Naive B cell (primary cell): ENCODE measurements around the gene CLCA1. TPM values are rescaled to one million over a fixed set of nuclear protein-coding genes. Genes with fewer than 3 reads are reported as not detected.
A peak's percentile ranks its signal among the peaks of the same experiment; 100 is the strongest.

Experiments
- ATAC-seq, 2 donors: fragments of 150-1000 bp; cut with Tn5 transposase; 2 replicates each; pipeline ENCODE4 v1.10.0; 2021; ENCODE audit warnings: low read depth in 2 of 2, mild to moderate bottlenecking in 2 of 2, moderate library complexity in 2 of 2
- DNase-seq: peaks from one replicate; pipeline ENCODE4 v3.0.0; 2022
- H3K27ac Mint-ChIP-seq, 6 donors: one replicate each; pipeline ENCODE4 v1.8.0; 2020 to 2022; ENCODE audit warnings: mild to moderate bottlenecking in 6 of 6, mixed read lengths in 6 of 6, moderate library complexity in 5 of 6, inconsistent platforms in 2 of 6
- H3K27me3 Mint-ChIP-seq, 3 donors: one replicate each; pipeline ENCODE4 v1.8.0; 2021 to 2022; ENCODE audit warnings: mixed read lengths in 3 of 3, mild to moderate bottlenecking in 1 of 3
- H3K36me3 Mint-ChIP-seq, 2 donors: one replicate each; pipeline ENCODE4 v1.8.0; 2020 to 2022; ENCODE audit warnings: mixed read lengths in 2 of 2, inconsistent platforms in 1 of 2, mild to moderate bottlenecking in 1 of 2
- H3K4me1 Mint-ChIP-seq, 3 donors: one replicate each; pipeline ENCODE4 v1.8.0; 2020 to 2022; ENCODE audit warnings: mixed read lengths in 3 of 3, inconsistent platforms in 1 of 3, mild to moderate bottlenecking in 1 of 3, moderate library complexity in 1 of 3
- H3K4me3 Mint-ChIP-seq, 8 donors: one replicate each; pipeline ENCODE4 v1.8.0; 2020 to 2022; ENCODE audit warnings: mild to moderate bottlenecking in 8 of 8, mixed read lengths in 8 of 8, moderate library complexity in 8 of 8, inconsistent platforms in 2 of 8
- H3K9me3 Mint-ChIP-seq, 7 donors: one replicate each; pipeline ENCODE4 v1.8.0; 2020 to 2022; ENCODE audit warnings: mixed read lengths in 7 of 7, mild to moderate bottlenecking in 5 of 7, inconsistent platforms in 2 of 7, moderate library complexity in 1 of 7
- polyA plus RNA-seq, 6 donors: library from polyadenylated mRNA; unstranded; fragments of 300-500 nt; fragmentation: Illumina TruSeq; gene quantifications; one replicate each; pipeline ENCODE4 v1.2.3, GENCODE V29; 2021; ENCODE audit warnings: low read depth in 6 of 6

The CLCA1 gene
- polyA plus RNA-seq, 6 donors from 2014 or later: not detected

- Mint-ChIP-seq H3K4me3 (no peak overlapping the region), H3K27ac (no peak overlapping the region), H3K4me1 (no peaks in the 10 kb centered on the region), H3K9me3 (peaks cover 0 to 5% (median 2%) of the 10 kb centered on the region in 7 donors), H3K27me3 (peaks cover 0 to 12% (median 0%) of the 10 kb centered on the region in 3 donors), H3K36me3 (no peaks in the 10 kb centered on the region)
- no peak for ATAC-seq
- no peak for DNase-seq
Measured at GRCh38 chr1:86521522-86521891, 52.8 kb downstream of the CLCA1 start.

GRCh38 chr1:86522240-86522639 is 53.5 kb downstream of the CLCA1 start:
- Mint-ChIP-seq H3K4me1 (no peaks in the 10 kb centered on the region), H3K36me3 (no peaks in the 10 kb centered on the region), H3K4me3 (no peak overlapping the region), H3K9me3 (peaks cover 0 to 5% (median 2%) of the 10 kb centered on the region in 7 donors), H3K27me3 (peaks cover 0 to 12% (median 0%) of the 10 kb centered on the region in 3 donors), H3K27ac (no peak overlapping the region)
- ATAC-seq (no peak), DNase-seq (no peak)

GRCh38 chr1:86523670-86524354 is 55.1 kb downstream of the CLCA1 start:
- Mint-ChIP-seq H3K36me3 (no peaks in the 10 kb centered on the region), H3K27ac (no peak overlapping the region), H3K27me3 (peaks cover 0 to 12% (median 0%) of the 10 kb centered on the region in 3 donors), H3K4me3 (no peak overlapping the region), H3K4me1 (no peaks in the 10 kb centered on the region), H3K9me3 (peaks cover 0 to 5% (median 2%) of the 10 kb centered on the region in 7 donors)
- DNase-seq: no peak
- no peak for ATAC-seq

- Mint-ChIP-seq H3K27me3 (peaks cover 0 to 12% (median 2%) of the 10 kb centered on the region in 3 donors), H3K4me1 (no peaks in the 10 kb centered on the region), H3K36me3 (no peaks in the 10 kb centered on the region), H3K4me3 (no peak overlapping the region), H3K9me3 (peaks cover 0 to 5% (median 2%) of the 10 kb centered on the region in 7 donors), H3K27ac (no peak overlapping the region)
- ATAC-seq (no peak), DNase-seq (no peak)
Measured at GRCh38 chr1:86527306-86527705, 58.6 kb downstream of the CLCA1 start.

- H3K36me3 Mint-ChIP-seq: no peaks in the 10 kb centered on the region
- peaks cover 6 to 15% (median 12%) of the 10 kb centered on the region in 3 donors for H3K27me3 Mint-ChIP-seq
- no peak overlapping the region for H3K27ac Mint-ChIP-seq
- H3K4me1 Mint-ChIP-seq: no peaks in the 10 kb centered on the region
- DNase-seq (no peak), ATAC-seq (no peak)
- H3K4me3 Mint-ChIP-seq: no peak overlapping the region
- peaks cover 0 to 3% (median 0%) of the 10 kb centered on the region in 7 donors for H3K9me3 Mint-ChIP-seq
Measured at GRCh38 chr1:86530211-86530845, 61.6 kb downstream of the CLCA1 start.

- H3K27me3 Mint-ChIP-seq: peaks cover 20 to 52% (median 25%) of the 10 kb centered on the region in 3 donors
- no peak overlapping the region for H3K27ac Mint-ChIP-seq
- H3K9me3 Mint-ChIP-seq: no peaks in the 10 kb centered on the region
- no peaks in the 10 kb centered on the region for H3K4me1 Mint-ChIP-seq
- no peak overlapping the region for H3K4me3 Mint-ChIP-seq
- H3K36me3 Mint-ChIP-seq: no peaks in the 10 kb centered on the region
- DNase-seq: no peak
- no peak for ATAC-seq
Measured at GRCh38 chr1:86537928-86538695, 69.4 kb downstream of the CLCA1 start.

GRCh38 chr1:86538775-86539174 is 70.0 kb downstream of the CLCA1 start:
- H3K4me1 Mint-ChIP-seq: no peaks in the 10 kb centered on the region
- no peak overlapping the region for H3K27ac Mint-ChIP-seq
- H3K36me3 Mint-ChIP-seq: no peaks in the 10 kb centered on the region
- H3K4me3 Mint-ChIP-seq: no peak overlapping the region
- H3K9me3 Mint-ChIP-seq: no peaks in the 10 kb centered on the region
- ATAC-seq (no peak), DNase-seq (no peak)
- peaks cover 16 to 46% (median 22%) of the 10 kb centered on the region in 3 donors for H3K27me3 Mint-ChIP-seq

- no peak for DNase-seq
- H3K4me1 Mint-ChIP-seq: no peaks in the 10 kb centered on the region
- peaks cover 0 to 11% (median 6%) of the 10 kb centered on the region in 7 donors for H3K9me3 Mint-ChIP-seq
- no peaks in the 10 kb centered on the region for H3K36me3 Mint-ChIP-seq
- no peak overlapping the region for H3K27ac Mint-ChIP-seq
- peaks cover 6 to 30% (median 26%) of the 10 kb centered on the region in 3 donors for H3K27me3 Mint-ChIP-seq
- no peak for ATAC-seq
- no peak overlapping the region for H3K4me3 Mint-ChIP-seq
Measured at GRCh38 chr1:86541859-86542258, 73.1 kb downstream of the CLCA1 start.

GRCh38 chr1:86542631-86543030 is 73.9 kb downstream of the CLCA1 start:
- peak overlapping the region in 1 of 8 donors; percentile 51 for H3K4me3 Mint-ChIP-seq
- H3K4me1 Mint-ChIP-seq: no peaks in the 10 kb centered on the region
- H3K36me3 Mint-ChIP-seq: no peaks in the 10 kb centered on the region
- ATAC-seq: no peak
- H3K27me3 Mint-ChIP-seq: peaks cover 6 to 28% (median 26%) of the 10 kb centered on the region in 3 donors
- H3K27ac Mint-ChIP-seq: no peak overlapping the region
- DNase-seq: no peak
- H3K9me3 Mint-ChIP-seq: peaks cover 0 to 11% (median 6%) of the 10 kb centered on the region in 7 donors

GRCh38 chr1:86546787-86547221 is 78.1 kb downstream of the CLCA1 start, which contains the start of gene CLCA4:
Gene CLCA4 (plus strand): TSS chr1:86547078. CDS start chr1:86547120, 42 bp downstream.
- no peaks in the 10 kb centered on the region for H3K4me1 Mint-ChIP-seq
- no peak for DNase-seq
- H3K9me3 Mint-ChIP-seq: peaks cover 0 to 11% (median 6%) of the 10 kb centered on the region in 7 donors
- ATAC-seq: no peak
- H3K27ac Mint-ChIP-seq: no peak within 1 kb of the TSS
- peaks cover 0 to 10% (median 5%) of the 10 kb centered on the region in 3 donors for H3K27me3 Mint-ChIP-seq
- H3K4me3 Mint-ChIP-seq: no peak within 1 kb of the TSS
- no peaks in the 10 kb centered on the region for H3K36me3 Mint-ChIP-seq

- no peak overlapping the region for H3K27ac Mint-ChIP-seq
- no peaks in the 10 kb centered on the region for H3K4me1 Mint-ChIP-seq
- peaks cover 0 to 8% (median 0%) of the 10 kb centered on the region in 3 donors for H3K27me3 Mint-ChIP-seq
- ATAC-seq (no peak), DNase-seq (no peak)
- H3K4me3 Mint-ChIP-seq: no peak overlapping the region
- H3K36me3 Mint-ChIP-seq: no peaks in the 10 kb centered on the region
- H3K9me3 Mint-ChIP-seq: peaks cover 0 to 11% (median 6%) of the 10 kb centered on the region in 7 donors
Measured at GRCh38 chr1:86548839-86549238, 80.1 kb downstream of the CLCA1 start.
